ENCODE results near the gene MRPL32. TPM values are rescaled to one million over a fixed set of nuclear protein-coding genes. Genes with fewer than 3 reads are reported as not detected.

MRPL32 gene
- total RNA-seq, 1 donor from 2014 or later, result 55.9 TPM

- no peak for DNase-seq (ENCODE audit: extremely low read depth, low read depth, low spot score)
These were observed 6.5 kb upstream of the MRPL32 start for GRCh38 chr7:42925630-42926029.

GRCh38 chr7:42926204-42926603 lies 6.0 kb upstream of the MRPL32 start:
- no peak for DNase-seq (ENCODE audit: extremely low read depth, low read depth, low spot score)

- DNase-seq (ENCODE audit: extremely low read depth, low read depth, low spot score), result no peak
These were observed 3.4 kb upstream of the MRPL32 start for GRCh38 chr7:42928754-42929153.

- no peak for DNase-seq (ENCODE audit: extremely low read depth, low read depth, low spot score)
These were observed 2.7 kb upstream of the MRPL32 start for GRCh38 chr7:42929449-42929848.

GRCh38 chr7:42930889-42931288 lies 1.3 kb upstream of the MRPL32 start:
- DNase-seq (ENCODE audit: extremely low read depth, low read depth, low spot score), result no peak

GRCh38 chr7:42931447-42931833 lies 736 bp upstream of the MRPL32 start:
- DNase-seq (ENCODE audit: extremely low read depth, low read depth, low spot score), result no peak

GRCh38 chr7:42932811-42933591 lies 825 bp downstream of the MRPL32 start:
- DNase-seq (ENCODE audit: extremely low read depth, low read depth, low spot score), result no peak

- DNase-seq (ENCODE audit: extremely low read depth, low read depth, low spot score), result no peak
These were observed 2.1 kb downstream of the MRPL32 start for GRCh38 chr7:42934291-42934690.

GRCh38 chr7:42935861-42936260 lies 3.7 kb downstream of the MRPL32 start:
- DNase-seq (ENCODE audit: extremely low read depth, low read depth, low spot score), result no peak

GRCh38 chr7:42939457-42940240 lies 7.5 kb downstream of the MRPL32 start:
- no peak for DNase-seq (ENCODE audit: extremely low read depth, low read depth, low spot score)

GRCh38 chr7:42940985-42941847 lies 9.0 kb downstream of the MRPL32 start:
- DNase-seq (ENCODE audit: extremely low read depth, low read depth, low spot score), result no peak

- no peak for DNase-seq (ENCODE audit: extremely low read depth, low read depth, low spot score)
These were observed 13.8 kb downstream of the MRPL32 start for GRCh38 chr7:42945821-42946626.

GRCh38 chr7:42946627-42946950 lies 14.4 kb downstream of the MRPL32 start:
- no peak for DNase-seq (ENCODE audit: extremely low read depth, low read depth, low spot score)

- DNase-seq (ENCODE audit: extremely low read depth, low read depth, low spot score), result no peak
These were observed 15.3 kb downstream of the MRPL32 start for GRCh38 chr7:42947521-42947920.

- DNase-seq (ENCODE audit: extremely low read depth, low read depth, low spot score), result no peak
These were observed 18.2 kb downstream of the MRPL32 start for GRCh38 chr7:42950417-42950816.

- DNase-seq (ENCODE audit: extremely low read depth, low read depth, low spot score), result no peak
These were observed 20.2 kb downstream of the MRPL32 start for GRCh38 chr7:42952328-42952727.

- no peak for DNase-seq (ENCODE audit: extremely low read depth, low read depth, low spot score)
These were observed 21.8 kb downstream of the MRPL32 start for GRCh38 chr7:42953994-42954393.

- no peak for DNase-seq (ENCODE audit: extremely low read depth, low read depth, low spot score)
These were observed 23.9 kb downstream of the MRPL32 start for GRCh38 chr7:42956062-42956461.

- no peak for DNase-seq (ENCODE audit: extremely low read depth, low read depth, low spot score)
These were observed 27.4 kb downstream of the MRPL32 start for GRCh38 chr7:42959549-42959948.

GRCh38 chr7:42960762-42961161 lies 28.6 kb downstream of the MRPL32 start:
- DNase-seq (ENCODE audit: extremely low read depth, low read depth, low spot score), result no peak

GRCh38 chr7:42961170-42961569 lies 29.0 kb downstream of the MRPL32 start:
- DNase-seq (ENCODE audit: extremely low read depth, low read depth, low spot score), result no peak

All from glomerular endothelial cell (primary cell).